HG02678 (cell line): ENCODE results near the gene PSMD13.

ENCODE experiments used
- ATAC-seq: cut with Tn5 transposase; IDR thresholded peaks from one replicate; pipeline ENCODE4 v1.9.1; 2021; ENCODE audit warnings: mild to moderate bottlenecking, moderate library complexity; ENCODE audit not compliant: unreplicated experiment

PSMD13 gene

DNA sequence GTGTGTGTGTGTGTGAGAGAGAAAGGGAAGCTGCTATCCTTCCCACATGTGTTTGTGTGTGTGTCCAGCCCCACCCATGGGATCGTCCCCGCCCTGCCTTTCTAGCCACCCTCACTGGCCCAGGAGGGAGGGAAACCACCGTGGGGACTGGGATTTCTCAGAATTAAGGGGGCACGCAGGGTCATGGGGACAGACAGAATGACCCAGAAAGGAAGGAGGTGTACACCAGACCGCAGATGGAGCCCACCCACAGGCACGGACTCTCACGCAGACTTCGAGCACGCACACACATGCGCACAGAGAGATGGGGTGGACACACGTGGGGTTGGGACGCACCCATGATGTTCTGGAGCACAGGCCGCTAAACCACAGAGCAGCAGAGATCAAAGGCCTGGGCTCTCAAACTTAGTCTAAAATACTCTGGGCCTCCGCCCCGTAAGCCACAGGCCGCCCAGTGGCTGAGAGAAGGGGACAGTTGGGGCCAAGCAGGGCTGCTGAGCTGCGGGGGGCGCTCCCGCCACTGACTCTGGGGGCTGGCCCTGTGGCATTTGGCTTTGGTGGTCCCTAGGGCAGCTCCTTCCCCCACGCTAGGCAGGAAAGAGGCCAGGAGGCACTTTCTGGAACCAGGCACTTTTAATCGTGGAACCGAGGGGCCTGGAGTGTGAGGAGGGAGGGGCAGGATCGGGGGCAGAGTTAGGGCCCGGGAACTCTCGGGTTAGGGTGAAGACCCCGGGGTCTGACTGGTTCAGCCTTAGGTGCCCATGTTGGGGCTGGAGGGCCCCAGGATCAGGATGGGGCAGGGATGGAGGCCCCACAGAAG, 61.0 kb downstream of the PSMD13 start:
- ATAC-seq: no peak

DNA sequence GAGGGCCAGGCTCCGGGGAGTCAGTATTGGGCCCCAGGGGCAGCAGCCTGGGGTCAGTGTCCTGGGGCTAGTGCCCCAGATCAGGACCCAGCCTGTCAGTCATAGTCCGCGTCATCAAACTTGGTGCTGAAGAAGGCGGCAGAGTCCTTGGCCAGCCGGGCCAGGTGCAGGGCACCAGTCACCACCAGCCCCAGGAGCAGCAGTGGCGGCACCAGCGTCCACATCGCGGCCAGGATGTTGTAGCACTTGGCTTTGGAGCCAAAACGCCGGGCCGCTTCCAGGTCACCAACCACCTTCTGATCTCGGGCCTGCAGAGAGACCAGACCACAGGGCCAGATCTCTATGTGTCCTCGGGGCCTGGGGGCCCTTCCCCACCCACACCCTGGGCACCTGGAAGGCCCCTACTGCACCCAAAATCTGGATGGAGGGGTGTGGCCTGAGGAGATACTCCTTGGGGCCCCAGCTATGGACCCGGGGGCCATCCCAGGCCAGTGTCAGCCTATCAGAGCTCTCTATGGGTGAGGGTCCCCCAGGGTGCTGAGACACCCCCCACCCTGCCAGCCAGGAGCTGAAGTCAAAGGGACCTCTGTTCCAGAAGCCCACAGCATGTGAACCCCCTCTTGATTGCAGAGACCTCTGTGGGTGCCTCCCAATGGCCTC, 61.8 kb downstream of the PSMD13 start:
- ATAC-seq: no peak

DNA sequence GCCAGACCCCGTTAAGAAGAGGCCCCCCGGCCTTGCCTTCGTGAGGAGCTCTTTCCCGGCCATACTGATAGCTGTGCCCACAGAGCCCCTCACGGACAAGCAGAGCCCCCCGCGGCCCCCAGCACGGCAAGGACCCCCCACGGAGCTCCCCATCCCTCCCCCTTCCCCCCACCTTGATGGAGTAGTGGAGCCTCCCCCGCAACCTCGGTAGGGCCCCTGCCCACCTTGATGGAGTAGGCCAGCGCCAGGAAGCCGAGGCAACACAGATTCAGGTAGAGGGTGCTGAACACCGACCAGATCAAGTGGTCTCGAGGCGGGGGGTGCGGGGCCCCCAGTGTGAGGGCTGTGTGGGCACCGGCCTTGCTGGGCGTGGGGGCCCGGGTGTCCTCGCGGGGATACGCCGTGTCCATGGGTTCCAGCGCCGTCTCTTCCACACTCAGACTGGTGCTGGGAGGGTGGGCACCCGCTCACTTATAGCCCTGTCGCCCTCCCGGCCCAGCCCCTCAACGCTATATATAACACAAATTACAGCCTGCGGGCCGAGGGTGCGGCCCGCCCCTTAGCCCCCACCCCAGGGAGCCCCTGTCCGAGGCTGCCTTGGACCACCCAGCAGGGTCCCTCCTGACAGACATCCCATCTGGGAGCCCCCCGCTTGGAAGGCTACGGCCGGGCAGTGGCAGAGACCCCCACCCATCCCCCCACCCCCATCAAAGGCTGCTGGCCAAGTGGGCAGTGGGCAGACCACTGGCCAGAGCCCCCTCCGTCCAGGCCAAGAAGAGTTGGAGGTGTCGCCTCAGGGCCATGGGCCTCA, 62.5 kb downstream of the PSMD13 start, which contains the start of gene IFITM5:
Gene IFITM5 (minus strand): TSS at position 446 of the 811 bp plus-strand sequence. CDS start 36 bp downstream, at position 410.
- ATAC-seq: no peak

DNA sequence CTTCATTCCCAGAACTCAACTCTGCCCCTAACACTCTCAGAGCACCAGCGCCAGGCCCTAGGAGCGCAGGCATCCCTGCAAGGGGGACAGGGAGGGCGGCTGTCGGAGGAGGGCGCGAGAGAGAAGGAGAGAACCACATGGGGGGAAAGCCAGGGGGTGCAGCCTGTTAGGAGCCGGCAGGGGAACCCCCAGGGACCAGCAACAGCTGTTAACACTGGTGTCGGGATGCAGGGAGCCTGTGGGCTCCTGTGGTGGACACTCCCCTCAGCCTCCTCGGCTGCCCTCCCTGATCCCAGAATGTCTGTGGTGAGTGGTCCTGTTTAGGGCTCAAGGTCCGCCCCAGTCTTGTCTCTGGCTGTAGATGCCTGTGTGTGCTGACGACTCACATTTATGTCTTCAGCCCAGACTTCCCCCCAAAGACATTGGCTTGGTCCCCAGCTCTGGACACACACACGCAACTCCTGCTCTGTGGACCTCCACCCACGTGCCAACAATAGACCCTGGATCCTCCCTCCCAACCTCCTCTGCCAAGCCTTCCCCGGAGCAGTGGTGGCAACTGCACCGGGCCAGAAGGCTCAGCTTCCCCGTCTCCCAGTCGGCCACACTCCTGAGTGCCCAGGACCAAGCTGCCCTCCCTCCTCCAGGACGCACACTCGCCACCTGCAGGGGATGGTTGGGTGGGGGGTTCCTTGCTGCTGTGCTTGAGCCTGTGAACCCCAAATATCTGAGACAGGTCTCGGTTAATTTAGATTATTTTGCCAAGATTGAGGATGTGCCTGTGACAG, 63.4 kb downstream of the PSMD13 start:
- no peak for ATAC-seq
